Thyroid gland (tissue), 4 donors: ENCODE measurements around the gene MYPN.

Experiments
- CTCF ChIP-seq, 6 experiments: fragments of 200-600 bp in 3 of 6; fragments of 450-650 bp in 3 of 6; sonication (generic) in 3 of 6; IDR thresholded peaks; one replicate each; pipeline ENCODE4 v1.5.1; 2016 to 2019; ENCODE audit warnings: antibody characterized with exemption in 6 of 6, mild to moderate bottlenecking in 2 of 6, inconsistent platforms in 1 of 6, moderate library complexity in 1 of 6
- POLR2A ChIP-seq, 2 donors: fragments of 450-650 bp; IDR thresholded peaks; one replicate each; pipeline ENCODE4 v1.6.1; 2017; ENCODE audit warnings: antibody characterized with exemption in 2 of 2, mild to moderate bottlenecking in 2 of 2, moderate library complexity in 1 of 2

GRCh38 chr10:68138526-68138925, 29.2 kb downstream of the MYPN start:
- TF ChIP-seq CTCF (IDR thresholded peaks at IDR 0.05): no peak
- no peak for TF ChIP-seq POLR2A (IDR thresholded peaks at IDR 0.05)
